Testis (tissue), 2 donors: ENCODE measurements around the gene TENM4.

ENCODE experiments used
- CTCF ChIP-seq, 3 experiments: fragments of 450-650 bp in 2 of 3; fragments of 200-600 bp in 1 of 3; sonication (generic) in 1 of 3; IDR thresholded peaks; one replicate each; pipeline ENCODE4 v1.5.1; 2016 to 2019; ENCODE audit warnings: antibody characterized with exemption in 3 of 3, mild to moderate bottlenecking in 2 of 3, moderate library complexity in 1 of 3
- POLR2A ChIP-seq: fragments of 450-650 bp; IDR thresholded peaks from one replicate; pipeline ENCODE4 v1.6.1; 2017; ENCODE audit warnings: antibody characterized with exemption, mild to moderate bottlenecking, moderate library complexity

DNA sequence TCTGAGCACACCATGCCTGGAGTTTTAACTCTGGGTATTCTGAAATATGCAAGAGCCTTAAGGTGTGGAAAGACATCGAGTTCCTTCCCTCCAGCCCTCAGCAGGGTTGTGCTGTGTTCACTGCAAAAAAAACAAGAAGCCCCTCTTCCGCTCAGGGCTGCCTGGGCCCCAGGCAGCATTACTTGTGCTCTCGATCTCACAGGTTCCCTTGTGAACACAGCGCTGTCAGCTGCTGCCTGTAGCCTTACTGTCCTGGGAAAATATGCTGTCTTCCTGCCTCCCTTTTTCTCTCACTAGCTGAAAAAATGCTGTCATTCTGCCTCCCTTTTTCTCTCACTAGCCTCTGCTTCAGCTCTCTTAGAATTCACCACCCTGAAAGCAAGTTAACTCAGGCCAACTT is 15.7 kb upstream of the TENM4 start:
- TF ChIP-seq CTCF (IDR thresholded peaks at IDR 0.05) (no peak), POLR2A (no peak)
